Endometrial microvascular endothelial cells (primary cell): ENCODE data around the gene UNC119B. TPM values are rescaled to one million over a fixed set of nuclear protein-coding genes. Genes with fewer than 3 reads are reported as not detected.

Experiments
- in situ Hi-C: cut with HindIII; loops from 2 replicates; pipeline ENCODE4 v1.10.0; 2017; ENCODE audit warnings: low sequenced_read_pairs, low pct_unique_long_range_greater_than_20kb; ENCODE audit errors: inconsistent ontology term
- total RNA-seq: library from RNA; depleted of rRNA; stranded (reverse); fragments of >200 nt; gene quantifications from one replicate; pipeline ENCODE4 v1.2.3, GENCODE V29; 2015; ENCODE audit errors: inconsistent ontology term

UNC119B gene
- total RNA-seq, 1 donor from 2014 or later: 25.8 TPM

- in situ Hi-C loops: no loop called here
Observed at GRCh38 chr12:120758798-120759590, 48.7 kb downstream of the UNC119B start.

- in situ Hi-C loops: no loop called here
Observed at GRCh38 chr12:120759591-120760348, 49.5 kb downstream of the UNC119B start.

- in situ Hi-C loops: no loop called here
Observed at GRCh38 chr12:120760349-120761254, 50.3 kb downstream of the UNC119B start.

GRCh38 chr12:120761519-120761934 is 51.3 kb downstream of the UNC119B start:
- in situ Hi-C loops: no loop called here

GRCh38 chr12:120762086-120762485 is 51.8 kb downstream of the UNC119B start:
- in situ Hi-C loops: no loop called here

- in situ Hi-C loops: no loop called here
Observed at GRCh38 chr12:120763250-120763649, 53.0 kb downstream of the UNC119B start.

- in situ Hi-C loops: no loop called here
Observed at GRCh38 chr12:120764816-120765215, 54.6 kb downstream of the UNC119B start.

GRCh38 chr12:120766566-120766965 is 56.3 kb downstream of the UNC119B start:
- in situ Hi-C loops: no loop called here

- in situ Hi-C loops: no loop called here
Observed at GRCh38 chr12:120767071-120768024, 57.1 kb downstream of the UNC119B start.

GRCh38 chr12:120771097-120771496 is 60.8 kb downstream of the UNC119B start:
- in situ Hi-C loops: no loop called here

Other genes with a start within 250 kb of the UNC119B start
- gene SRSF9, start 240.7 kb upstream of the UNC119B start, total RNA-seq: 90.3 TPM
- 504 TPM for gene DYNLL1, start 214.3 kb upstream of the UNC119B start, total RNA-seq
- 28.8 TPM for gene COQ5, start 181.3 kb upstream of the UNC119B start, total RNA-seq
- gene RNF10, start 176.1 kb upstream of the UNC119B start, total RNA-seq: 119 TPM
- 51.4 TPM for gene POP5, start 129.1 kb upstream of the UNC119B start, total RNA-seq
- gene CABP1, start 69.8 kb upstream of the UNC119B start, total RNA-seq: not detected
- 91.8 TPM for gene MLEC, start 23.3 kb upstream of the UNC119B start, total RNA-seq
- gene ACADS, start 15.4 kb downstream of the UNC119B start, total RNA-seq: 29.7 TPM
- 14.1 TPM for gene SPPL3, start 193.9 kb downstream of the UNC119B start, total RNA-seq